Activated CD8-positive, alpha-beta memory T cell treated with anti-CD3 and anti-CD28 coated beads, Interleukin-2, amount 50 U/mL, for 24 hours (primary cell): ENCODE data around the gene SIX2.

Experiments used
- DNase-seq: peaks from one replicate; pipeline ENCODE4 v3.0.0-alpha.2; 2020; ENCODE audit errors: extremely low read depth

Gene SIX2

DNA sequence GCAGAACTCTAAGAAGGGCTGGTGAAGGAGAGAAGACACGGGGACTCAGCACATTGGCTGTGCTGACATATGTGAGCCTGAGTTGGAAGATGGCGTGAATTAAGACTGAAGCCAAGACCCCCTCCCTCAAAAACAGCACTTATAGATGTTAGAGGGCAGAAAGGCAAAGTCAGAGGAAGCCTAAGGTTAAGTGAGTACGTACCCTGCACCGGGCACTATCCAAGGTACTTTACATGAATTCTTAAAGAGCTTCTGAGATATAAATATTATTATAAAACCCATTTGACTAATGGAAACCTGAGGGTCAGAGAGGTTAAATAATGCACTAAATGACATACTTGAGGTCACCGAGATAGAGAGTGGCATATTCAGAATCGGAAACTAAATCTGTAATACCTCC is 42.2 kb downstream of the SIX2 start:
- DNase-seq = no peak

DNA sequence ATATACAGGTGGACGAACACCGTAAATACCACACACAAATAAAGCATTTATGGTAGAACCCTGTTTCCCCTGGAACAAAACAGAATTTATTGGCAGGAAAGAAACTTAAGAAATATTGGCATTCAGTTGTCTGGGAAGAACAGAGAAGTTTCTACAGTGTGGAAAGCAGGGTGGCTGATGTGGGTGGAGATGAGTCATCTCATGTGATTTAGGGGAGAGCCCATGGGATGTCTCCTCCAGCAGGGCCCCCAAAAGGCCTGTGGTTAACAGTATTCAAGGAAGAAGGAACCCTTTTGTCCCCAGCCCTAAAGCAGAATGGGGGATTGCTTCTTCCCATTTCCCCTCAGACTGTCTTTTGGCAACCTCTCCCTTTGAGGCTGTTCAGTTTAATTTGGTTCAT is 43.6 kb downstream of the SIX2 start:
- no peak for DNase-seq

DNA sequence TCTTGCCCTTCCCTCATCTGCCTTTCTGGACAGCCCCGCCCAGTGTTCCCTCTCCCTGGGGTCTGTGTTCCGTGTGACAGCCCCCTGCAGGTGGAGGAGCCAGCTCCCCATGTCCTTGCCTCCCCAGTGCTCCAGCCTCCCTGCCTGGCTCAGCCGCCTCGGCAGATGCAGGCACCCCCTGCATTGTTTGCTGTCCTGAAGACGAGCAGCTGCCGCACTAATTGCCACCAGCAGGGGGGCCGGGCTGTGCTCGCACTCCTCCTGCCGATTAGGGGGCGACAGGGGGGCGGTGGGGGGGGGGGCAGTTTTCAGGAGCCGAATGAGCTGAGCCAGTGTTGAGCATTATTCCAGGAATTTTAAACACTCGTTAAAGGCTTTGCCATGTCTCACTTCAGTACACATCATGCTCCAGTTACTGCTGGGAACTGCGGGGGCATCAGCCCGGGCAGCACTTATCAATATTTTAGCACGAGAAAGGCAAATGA is 44.5 kb downstream of the SIX2 start:
- no peak for DNase-seq

DNA sequence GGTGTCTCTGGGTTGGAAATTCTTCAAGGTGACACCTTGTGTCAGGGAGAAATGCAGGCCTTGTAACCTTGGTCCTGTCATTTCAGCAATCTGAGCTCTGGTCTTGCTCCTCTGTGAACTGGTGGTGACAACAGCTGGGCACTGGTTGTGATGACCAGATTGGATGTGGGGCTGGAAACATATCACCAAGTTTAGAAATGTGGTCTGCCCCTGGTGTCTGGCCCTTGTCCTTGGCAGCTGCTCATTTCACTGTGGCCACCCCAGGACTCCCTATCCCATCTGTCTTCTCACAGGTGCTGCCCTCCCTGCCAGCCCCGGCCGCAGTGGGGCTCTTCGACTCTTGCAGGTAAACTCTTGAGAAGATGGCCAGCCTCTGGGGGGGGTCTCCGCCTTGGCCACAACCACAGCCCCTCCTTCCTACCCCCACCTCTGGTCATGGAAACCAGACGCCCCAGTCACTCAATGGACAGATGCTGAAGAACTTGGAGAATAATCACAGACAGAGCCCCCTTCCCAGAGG is 47.0 kb downstream of the SIX2 start:
- DNase-seq = no peak

DNA sequence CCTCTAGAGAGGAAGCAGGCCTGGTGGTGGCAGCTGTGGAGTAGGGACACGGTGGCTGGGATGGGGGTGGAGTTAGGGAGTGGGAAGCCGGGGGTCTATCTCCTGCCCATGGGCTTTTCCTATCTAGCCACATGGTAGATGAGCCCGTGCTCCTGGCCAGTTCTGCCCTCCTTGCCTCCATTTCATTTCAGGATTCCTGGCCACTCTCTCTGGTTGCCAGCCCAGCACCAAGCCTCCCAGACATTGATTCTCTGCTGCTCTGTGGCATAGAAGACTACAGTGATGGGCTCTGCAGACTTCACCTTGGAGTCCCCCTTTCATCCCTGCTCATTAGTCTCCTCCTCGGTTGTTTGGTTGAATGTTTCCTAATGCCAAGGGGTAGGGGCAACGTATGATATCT is 48.4 kb downstream of the SIX2 start:
- no peak for DNase-seq

DNA sequence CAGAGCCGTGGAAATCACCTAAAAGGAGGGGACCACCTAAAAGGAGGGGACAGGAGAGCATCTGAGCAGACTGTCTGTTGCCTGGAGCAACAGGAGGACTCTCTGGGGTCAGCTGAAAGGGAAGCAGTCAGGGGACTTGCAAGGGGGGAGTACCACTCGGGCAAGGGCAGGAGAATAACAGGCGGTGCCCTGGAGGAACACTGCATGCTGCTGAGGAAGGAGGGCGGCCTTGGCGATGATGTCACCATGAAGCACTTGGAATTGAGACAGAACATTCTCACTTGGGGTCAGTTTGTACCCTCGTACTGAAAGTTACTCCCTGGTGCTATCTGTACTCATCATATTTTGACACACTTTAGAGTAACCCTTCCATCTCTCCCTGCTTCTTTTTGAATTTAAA is 49.4 kb downstream of the SIX2 start:
- DNase-seq = no peak

DNA sequence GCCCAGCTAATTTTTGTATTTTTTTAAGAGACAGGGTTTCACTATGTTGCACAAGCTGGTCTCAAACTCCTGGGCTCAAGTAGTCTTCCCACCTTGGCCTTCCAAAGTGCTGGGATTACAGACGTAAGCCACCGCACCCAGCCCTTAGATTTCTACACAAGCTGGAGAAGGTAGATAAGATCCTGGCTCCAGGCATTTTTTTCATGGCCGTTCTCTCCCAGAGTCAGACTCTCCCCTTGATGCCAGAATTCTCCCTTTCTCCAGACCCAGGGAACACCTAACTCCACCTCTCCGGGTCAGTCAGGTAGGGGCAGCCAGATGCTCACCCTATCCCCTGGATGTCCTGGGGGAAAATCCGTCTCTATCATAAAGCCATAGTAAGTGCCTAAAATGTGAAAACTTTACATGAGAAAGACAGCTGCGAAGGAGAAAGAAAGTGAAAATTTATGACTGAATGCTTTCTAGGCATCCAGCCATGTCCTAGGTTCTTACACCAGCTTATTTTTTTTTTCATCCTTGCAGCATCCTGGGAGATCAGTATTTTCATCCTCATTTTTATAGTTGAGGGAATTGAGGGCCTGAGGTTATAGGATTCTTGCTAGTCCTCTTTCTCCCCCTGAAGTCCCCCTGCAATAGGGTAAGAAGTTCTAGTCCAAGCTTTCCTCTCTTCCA is 51.5 kb downstream of the SIX2 start:
- DNase-seq = no peak

DNA sequence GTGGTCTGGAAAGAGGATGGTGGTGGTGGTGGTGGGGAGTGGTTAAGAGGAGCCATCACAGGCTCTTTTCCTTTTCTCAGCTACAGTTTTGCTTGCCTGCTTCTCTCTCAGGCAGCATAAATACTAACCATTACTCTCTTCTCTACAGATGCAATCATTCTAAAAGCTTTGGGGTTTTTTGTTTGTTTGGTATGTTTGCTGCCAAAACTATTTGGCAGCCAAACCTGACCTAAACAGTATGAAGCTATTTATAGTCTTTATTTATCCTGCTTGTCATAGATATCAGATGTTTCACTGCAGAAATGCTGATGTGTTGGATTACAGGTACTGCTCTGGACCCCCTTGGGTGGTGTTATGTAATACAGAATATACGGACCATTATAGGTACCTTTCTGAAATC is 52.4 kb downstream of the SIX2 start:
- DNase-seq = no peak

DNA sequence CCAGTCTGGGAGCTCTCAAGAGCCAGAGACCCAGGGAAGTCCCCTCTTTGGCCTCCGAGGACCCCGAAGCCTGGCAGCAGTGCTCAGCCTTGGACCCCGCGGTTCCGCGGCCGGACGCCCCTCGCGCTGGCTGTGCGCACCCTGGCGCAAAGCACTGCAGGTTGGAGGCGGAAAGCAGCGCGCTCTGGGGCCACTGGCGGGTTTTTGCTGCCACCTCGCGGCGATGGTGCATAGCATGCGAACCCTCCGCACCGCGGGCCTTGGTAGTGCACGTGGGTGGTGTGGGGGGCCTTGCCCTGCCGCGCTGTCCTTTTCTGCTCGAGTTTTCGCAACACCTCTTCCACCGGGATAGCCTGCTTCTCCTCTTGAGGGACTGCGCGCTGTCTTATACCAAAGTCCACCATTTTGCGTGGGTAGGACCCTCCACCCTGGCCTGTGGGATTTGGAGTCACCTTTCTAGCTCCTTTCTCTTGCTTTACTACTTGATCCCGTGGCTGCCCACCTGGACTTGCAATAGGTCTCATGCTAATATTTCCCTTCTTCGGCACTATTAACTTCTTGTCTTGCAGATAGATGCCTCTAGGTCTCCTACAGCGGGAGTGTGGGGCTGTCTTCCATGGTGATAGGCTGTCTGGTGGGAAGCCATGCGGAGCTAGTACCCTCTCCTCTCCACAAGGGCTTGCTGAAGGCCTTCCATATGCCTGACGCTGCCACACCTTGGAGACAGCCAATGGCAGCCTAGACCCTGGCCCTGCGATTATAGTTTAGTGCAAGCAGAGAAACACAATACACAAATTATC is 53.5 kb downstream of the SIX2 start:
- peak; percentile 49 for DNase-seq
